ENCODE data around the gene SYTL1. TPM values are rescaled to one million over a fixed set of nuclear protein-coding genes. Genes with fewer than 3 reads are reported as not detected.
A peak's percentile ranks its signal among the peaks of the same experiment; 100 is the strongest.

The SYTL1 gene
- total RNA-seq, 1 donor from 2014 or later = 30.6 TPM

- peak; percentile 81 for ATAC-seq
- Histone ChIP-seq H3K9me3 (no peaks in the 10 kb centered on the region), H3K27ac (no peak overlapping the region), H3K4me3 (peak overlapping the region; percentile 51), H3K4me1 (peaks cover 13% of the 10 kb centered on the region), H3K36me3 (peaks cover 18% of the 10 kb centered on the region), H3K27me3 (no peaks in the 10 kb centered on the region)
- TF ChIP-seq CTCF (IDR thresholded peaks at IDR 0.05) = no peak
- intact Hi-C loops (cut with DNase I) = no loop called here
- DNase-seq = peak; percentile 90
Measured at GRCh38 chr1:27349784-27350662, 8.2 kb downstream of the SYTL1 start.

GRCh38 chr1:27350663-27351540, 9.1 kb downstream of the SYTL1 start:
- H3K27ac ChIP-seq = no peak overlapping the region
- no peaks in the 10 kb centered on the region for H3K27me3 ChIP-seq
- intact Hi-C loops (cut with DNase I) = no loop called here
- DNase-seq = peak; percentile 79
- no peaks in the 10 kb centered on the region for H3K9me3 ChIP-seq
- no peak for TF ChIP-seq CTCF (IDR thresholded peaks at IDR 0.05)
- ATAC-seq = peak; percentile 21
- H3K4me1 ChIP-seq = peaks cover 13% of the 10 kb centered on the region
- H3K36me3 ChIP-seq = peaks cover 27% of the 10 kb centered on the region
- no peak overlapping the region for H3K4me3 ChIP-seq

- no peak for DNase-seq
- Histone ChIP-seq H3K27ac (no peak overlapping the region), H3K36me3 (peaks cover 34% of the 10 kb centered on the region), H3K27me3 (no peaks in the 10 kb centered on the region), H3K4me3 (no peak overlapping the region), H3K9me3 (no peaks in the 10 kb centered on the region), H3K4me1 (peaks cover 13% of the 10 kb centered on the region)
- intact Hi-C loops (cut with DNase I) = no loop called here
- no peak for ATAC-seq
- no peak for TF ChIP-seq CTCF (IDR thresholded peaks at IDR 0.05)
Measured at GRCh38 chr1:27351541-27352107, 9.8 kb downstream of the SYTL1 start.

- H3K9me3 ChIP-seq = no peaks in the 10 kb centered on the region
- intact Hi-C loops (cut with DNase I) = no loop called here
- no peaks in the 10 kb centered on the region for H3K27me3 ChIP-seq
- H3K36me3 ChIP-seq = peaks cover 48% of the 10 kb centered on the region
- no peak overlapping the region for H3K4me3 ChIP-seq
- H3K27ac ChIP-seq = no peak overlapping the region
- no peak for ATAC-seq
- peaks cover 13% of the 10 kb centered on the region for H3K4me1 ChIP-seq
- TF ChIP-seq CTCF (IDR thresholded peaks at IDR 0.05) = no peak
- DNase-seq = no peak
Measured at GRCh38 chr1:27353166-27353565, 11.3 kb downstream of the SYTL1 start.

- no peak for TF ChIP-seq CTCF (IDR thresholded peaks at IDR 0.05)
- Histone ChIP-seq H3K4me3 (no peak overlapping the region), H3K27me3 (no peaks in the 10 kb centered on the region), H3K36me3 (peaks cover 53% of the 10 kb centered on the region), H3K9me3 (no peaks in the 10 kb centered on the region), H3K27ac (no peak overlapping the region), H3K4me1 (peaks cover 13% of the 10 kb centered on the region)
- ATAC-seq (no peak), DNase-seq (no peak)
- intact Hi-C loops (cut with DNase I) = no loop called here
Measured at GRCh38 chr1:27353629-27354028, 11.8 kb downstream of the SYTL1 start.
